MCF 10A (cell line): ENCODE data around the gene TMED8. TPM values are rescaled to one million over a fixed set of nuclear protein-coding genes. Genes with fewer than 3 reads are reported as not detected.

Experiments
- BruUV-seq: library from RNA; stranded (reverse); fragments of 400-500 nt; replicated peaks from 2 replicates; lab custom pipeline; 2021; lab: Mats Ljungman, UMichigan
- CTCF ChIA-PET: fragments of 300-600 bp; sonication (Branson Sonifier 250); formaldehyde crosslinking; extraction: SDS; loops from one replicate; lab custom pipeline; 2021; ENCODE audit warnings: antibody characterized with exemption, inconsistent platforms; lab: Yijun Ruan, JAX
- POLR2A ChIA-PET: fragments of 300-600, 350-650 bp; sonication (Branson Sonifier 250); formaldehyde crosslinking; extraction: SDS; loops from one replicate; lab custom pipeline; 2020; ENCODE audit warnings: antibody characterized with exemption, inconsistent platforms; lab: Yijun Ruan, JAX
- DNase-seq: peaks from one replicate; pipeline ENCODE4 v3.0.0-alpha.2; 2018; ENCODE audit not compliant: unreplicated experiment
- H3K27ac Mint-ChIP-seq: one replicate; pipeline ENCODE4 v1.8.0; 2022; ENCODE audit warnings: mild to moderate bottlenecking, low read depth, mixed read lengths; ENCODE audit not compliant: unreplicated experiment
- H3K27me3 Mint-ChIP-seq: one replicate; pipeline ENCODE4 v1.8.0; 2022; ENCODE audit warnings: mixed read lengths; ENCODE audit not compliant: insufficient read depth, unreplicated experiment
- H3K36me3 Mint-ChIP-seq: one replicate; pipeline ENCODE4 v1.8.0; 2022; ENCODE audit warnings: mild to moderate bottlenecking, moderate library complexity, mixed read lengths; ENCODE audit not compliant: insufficient read depth, unreplicated experiment
- H3K4me1 Mint-ChIP-seq: one replicate; pipeline ENCODE4 v1.8.0; 2022; ENCODE audit warnings: mixed read lengths; ENCODE audit not compliant: insufficient read depth, unreplicated experiment
- H3K4me3 Mint-ChIP-seq: one replicate; pipeline ENCODE4 v1.8.0; 2022; ENCODE audit warnings: mild to moderate bottlenecking, moderate library complexity, mixed read lengths; ENCODE audit not compliant: unreplicated experiment
- H3K9me3 Mint-ChIP-seq: one replicate; pipeline ENCODE4 v1.8.0; 2022; ENCODE audit warnings: mixed read lengths; ENCODE audit not compliant: unreplicated experiment
- CTCF ChIP-seq: fragments of 200-600 bp; IDR thresholded peaks from one replicate; pipeline ENCODE4 v1.8.0; 2022; ENCODE audit warnings: antibody characterized with exemption, mild to moderate bottlenecking; ENCODE audit not compliant: unreplicated experiment
- intact Hi-C: fragments of 100-400 bp; cut with micrococcal nuclease; formaldehyde crosslinking; loops from 2 replicates; pipeline ENCODE4 v1.14.1; 2022
- total RNA-seq: library from RNA; stranded (reverse); gene quantifications from 2 replicates; pipeline ENCODE4 v1.2.3, GENCODE V29; 2022

TMED8 gene
- total RNA-seq, 1 experiment from 2014 or later = 9.3 TPM

GRCh38 chr14:77400216-77400615, 23.3 kb upstream of the TMED8 start:
- H3K4me3 Mint-ChIP-seq = no peak overlapping the region
- H3K36me3 Mint-ChIP-seq = peaks cover 5% of the 10 kb centered on the region
- H3K27me3 Mint-ChIP-seq = no peaks in the 10 kb centered on the region
- H3K9me3 Mint-ChIP-seq = no peaks in the 10 kb centered on the region
- CTCF ChIA-PET = no interaction called here
- no peak overlapping the region for H3K27ac Mint-ChIP-seq
- no peaks in the 10 kb centered on the region for H3K4me1 Mint-ChIP-seq
- no peak for DNase-seq
- no TSS peak for BruUV-seq
- POLR2A ChIA-PET = no interaction called here
- intact Hi-C loops = no loop called here
- TF ChIP-seq CTCF = no peak

GRCh38 chr14:77390188-77390587, 13.3 kb upstream of the TMED8 start:
- H3K36me3 Mint-ChIP-seq = peaks cover 15% of the 10 kb centered on the region
- no peak for TF ChIP-seq CTCF
- no peaks in the 10 kb centered on the region for H3K9me3 Mint-ChIP-seq
- BruUV-seq = no TSS peak
- no peak for DNase-seq
- CTCF ChIA-PET = interaction anchor here (0.6 kb wide), 1 partner anchor 222 kb away, joined by 3 read pairs; no protein-coding TSS in a partner anchor
- no peak overlapping the region for H3K27ac Mint-ChIP-seq
- POLR2A ChIA-PET = no interaction called here
- H3K4me1 Mint-ChIP-seq = no peaks in the 10 kb centered on the region
- intact Hi-C loops = no loop called here
- H3K27me3 Mint-ChIP-seq = no peaks in the 10 kb centered on the region
- H3K4me3 Mint-ChIP-seq = no peak overlapping the region

- Mint-ChIP-seq H3K4me3 (no peak overlapping the region), H3K27ac (no peak overlapping the region), H3K27me3 (no peaks in the 10 kb centered on the region), H3K4me1 (peaks cover 12% of the 10 kb centered on the region), H3K36me3 (no peaks in the 10 kb centered on the region), H3K9me3 (no peaks in the 10 kb centered on the region)
- CTCF ChIA-PET = interaction anchor here (0.9 kb wide), 1 partner anchor 21 kb away, joined by 3 read pairs; no protein-coding TSS in a partner anchor
- POLR2A ChIA-PET = interaction anchor here (0.6 kb wide), 1 partner anchor 135 kb away, joined by 4 read pairs; no protein-coding TSS in a partner anchor
- DNase-seq = no peak
- no TSS peak for BruUV-seq
- no peak for TF ChIP-seq CTCF
- intact Hi-C loops = no loop called here
These were observed 1.8 kb upstream of the TMED8 start for GRCh38 chr14:77378701-77379100.

GRCh38 chr14:77377502-77377844, 579 bp upstream of the TMED8 start:
- BruUV-seq = no TSS peak
- peaks cover 12% of the 10 kb centered on the region for H3K4me1 Mint-ChIP-seq
- intact Hi-C loops = no loop called here
- DNase-seq = no peak
- ChIA-PET CTCF (interaction anchor here (0.6 to 1.3 kb wide), 4 partner anchors 11 to 1722 kb away, joined by 3 to 8 read pairs (median 4); no protein-coding TSS in a partner anchor), POLR2A (interaction anchor here (0.6 to 3.0 kb wide), 20 partner anchors 8 to 565 kb away, joined by 3 to 15 read pairs (median 4); partner anchors contain the start of genes ANGEL1, GSTZ1, POMT2 and TMEM63C)
- H3K4me3 Mint-ChIP-seq = no peak overlapping the region
- H3K27me3 Mint-ChIP-seq = no peaks in the 10 kb centered on the region
- H3K9me3 Mint-ChIP-seq = no peaks in the 10 kb centered on the region
- H3K27ac Mint-ChIP-seq = no peak overlapping the region
- H3K36me3 Mint-ChIP-seq = no peaks in the 10 kb centered on the region
- no peak for TF ChIP-seq CTCF
